SK-N-SH (cell line): ENCODE results near the gene RABGAP1L. TPM values are rescaled to one million over a fixed set of nuclear protein-coding genes. Genes with fewer than 3 reads are reported as not detected.

Experiments used
- CTCF ChIA-PET: fragments of 300-600, 350-600 bp; formaldehyde crosslinking; extraction: SDS; loops from one replicate; lab custom pipeline; 2021; lab: Yijun Ruan, JAX
- POLR2A ChIA-PET: fragments of 350-600 bp; sonication (Branson Sonifier 250); formaldehyde crosslinking; extraction: SDS; loops from one replicate; lab custom pipeline; 2020; ENCODE audit warnings: antibody characterized with exemption, inconsistent platforms; lab: Yijun Ruan, JAX
- DNase-seq: peaks from one replicate; pipeline ENCODE4 v3.0.0; 2012
- H2AFZ ChIP-seq: fragments of 200-600 bp; sonication (generic); 2 replicates; pipeline ENCODE4 v1.8.1; 2016; ENCODE audit warnings: antibody characterized with exemption, mild to moderate bottlenecking, low read depth
- H3F3A ChIP-seq: fragments of 200-600 bp; sonication (generic); replicated peaks from 2 replicates; pipeline ENCODE3; 2016; ENCODE audit warnings: antibody characterized with exemption, mild to moderate bottlenecking; ENCODE audit not compliant: insufficient read depth
- H3K27ac ChIP-seq, 2 experiments: fragments of 200-500 bp in 1 of 2; fragments of 200-600 bp in 1 of 2; sonication (Bioruptor generic) in 1 of 2; sonication (generic), shearing (Covaris generic) in 1 of 2; 2 replicates each; pipeline versions ENCODE4 v1.5.1 to v1.6.1; 2014 to 2016; ENCODE audit warnings: low read depth in 2 of 2, inconsistent platforms in 1 of 2, low read length in 1 of 2, mild to moderate bottlenecking in 1 of 2, mixed read lengths in 1 of 2
- H3K27me3 ChIP-seq: fragments of 200-600 bp; sonication (generic), shearing (Covaris generic); 2 replicates; pipeline ENCODE4 v1.6.1; 2016; ENCODE audit warnings: mixed run types; ENCODE audit not compliant: insufficient read depth
- H3K36me3 ChIP-seq, 2 experiments: fragments of 200-500 bp in 1 of 2; fragments of 200-600 bp in 1 of 2; sonication (Bioruptor generic) in 1 of 2; sonication (generic) in 1 of 2; replicated peaks in 1 of 2; 2 replicates each; pipeline versions ENCODE3 to v1.5.1; 2014 to 2016; ENCODE audit warnings: low read length in 1 of 2, mild to moderate bottlenecking in 1 of 2; ENCODE audit not compliant: insufficient read depth in 2 of 2, control insufficient read depth in 1 of 2
- H3K4me1 ChIP-seq, 2 experiments: fragments of 200-500 bp in 1 of 2; fragments of 200-600 bp in 1 of 2; sonication (Bioruptor generic) in 1 of 2; sonication (generic), shearing (Covaris generic) in 1 of 2; 2 replicates each; pipeline versions ENCODE4 v1.5.1 to v1.6.1; 2014 to 2016; ENCODE audit warnings: low read depth in 1 of 2, low read length in 1 of 2, mixed run types in 1 of 2; ENCODE audit not compliant: insufficient read depth in 2 of 2, control insufficient read depth in 1 of 2
- H3K4me2 ChIP-seq: fragments of 200-600 bp; sonication (generic), shearing (Covaris generic); 2 replicates; pipeline ENCODE4 v1.6.1; 2017; ENCODE audit warnings: mixed run types
- H3K4me3 ChIP-seq, 2 experiments: fragments of 200-500 bp in 1 of 2; fragments of 200-600 bp in 1 of 2; sonication (Bioruptor generic) in 1 of 2; sonication (generic), shearing (Covaris generic) in 1 of 2; 2 replicates each; pipeline versions ENCODE4 v1.5.1 to v1.8.1; 2014 to 2016; ENCODE audit warnings: low read depth in 2 of 2, inconsistent platforms in 1 of 2, low read length in 1 of 2, mild to moderate bottlenecking in 1 of 2, mixed read lengths in 1 of 2, moderate library complexity in 1 of 2
- H3K79me2 ChIP-seq: fragments of 200-600 bp; sonication (generic); 2 replicates; pipeline ENCODE4 v1.8.1; 2017; ENCODE audit warnings: mild to moderate bottlenecking; ENCODE audit not compliant: insufficient read depth
- H3K9ac ChIP-seq: fragments of 200-600 bp; sonication (generic); 2 replicates; pipeline ENCODE4 v1.6.1; 2017; ENCODE audit warnings: mixed run types
- H3K9me2 ChIP-seq: fragments of 200-600 bp; sonication (generic); 2 replicates; pipeline ENCODE4 v1.6.1; 2017; ENCODE audit warnings: mixed run types
- H3K9me3 ChIP-seq: fragments of 200-600 bp; sonication (generic); 2 replicates; pipeline ENCODE4 v1.6.1; 2017; ENCODE audit warnings: mixed run types, mild to moderate bottlenecking, moderate library complexity
- H4K20me1 ChIP-seq: fragments of 200-600 bp; sonication (generic); 2 replicates; pipeline ENCODE4 v1.6.1; 2017; ENCODE audit warnings: mild to moderate bottlenecking, mixed run types; ENCODE audit not compliant: insufficient read depth
- CHD2 ChIP-seq: fragments of 150-350 bp; IDR thresholded peaks from 2 replicates; pipeline ENCODE4 v1.6.1; 2018; ENCODE audit warnings: low read length; ENCODE audit not compliant: partially characterized antibody
- CTCF ChIP-seq: fragments of 200-600 bp; sonication (generic); IDR thresholded peaks from 2 replicates; pipeline ENCODE4 v1.6.1; 2017; ENCODE audit warnings: antibody characterized with exemption, mild to moderate bottlenecking, moderate library complexity
- ELF1 ChIP-seq: IDR thresholded peaks from 2 replicates; pipeline ENCODE4 v1.4.0; 2012
- EP300 ChIP-seq, 2 experiments: IDR thresholded peaks; 2 replicates each; pipeline versions ENCODE4 v1.4.0 to v1.6.1; 2012; ENCODE audit warnings: borderline replicate concordance in 1 of 2, low read depth in 1 of 2, low read length in 1 of 2
- GABPA ChIP-seq: IDR thresholded peaks from 2 replicates; pipeline ENCODE4 v1.4.0; 2012; ENCODE audit warnings: low read depth, mild to moderate bottlenecking
- IRF3 ChIP-seq: fragments of 150-350 bp; IDR thresholded peaks from 2 replicates; pipeline ENCODE4 v1.6.1; 2016; ENCODE audit warnings: mild to moderate bottlenecking, low read depth, low read length
- MAX ChIP-seq: IDR thresholded peaks from 2 replicates; pipeline ENCODE4 v1.4.0; 2012; ENCODE audit warnings: low read depth
- MEF2A ChIP-seq: IDR thresholded peaks from 2 replicates; pipeline ENCODE4 v1.4.0; 2012; ENCODE audit warnings: low read depth, borderline replicate concordance
- PBX3 ChIP-seq: IDR thresholded peaks from 2 replicates; pipeline ENCODE4; 2012
- REST ChIP-seq: IDR thresholded peaks from 2 replicates; pipeline ENCODE4 v1.6.1; 2012; ENCODE audit warnings: mild to moderate bottlenecking, low read depth, low read length, moderate library complexity
- RFX5 ChIP-seq: IDR thresholded peaks from 2 replicates; pipeline ENCODE4 v1.6.1; 2012; ENCODE audit warnings: mild to moderate bottlenecking, improper control_type of control experiment, low read length
- SMC3 ChIP-seq: IDR thresholded peaks from 2 replicates; pipeline ENCODE4 v1.6.1; 2012; ENCODE audit warnings: low read depth, low read length, improper control_type of control experiment
- YY1 ChIP-seq: IDR thresholded peaks from 2 replicates; pipeline ENCODE4 v1.4.0; 2012; ENCODE audit warnings: low read depth, mild to moderate bottlenecking
- ZBTB33 ChIP-seq: IDR thresholded peaks from 2 replicates; pipeline ENCODE4 v1.4.0; 2012; ENCODE audit warnings: low read depth, borderline replicate concordance
- WGBS: methylation state at CpG from one replicate; pipeline ENCODE4 v1.1.6; 2017; ENCODE audit warnings: low lambda C conversion rate; 5-methylcytosine and 5-hydroxymethylcytosine counted together
- polyA plus RNA-seq, 3 experiments: library from polyadenylated mRNA; depleted of rRNA; stranded (reverse); fragments of >200 nt; gene quantifications; 2 replicates each; pipeline ENCODE4 v1.2.3, GENCODE V29; 2012

The RABGAP1L gene
- polyA plus RNA-seq, 1 of the 3 experiments (the other 2 are of a cell fraction): 7.2 TPM

- TF ChIP-seq REST (no peak), MAX (no peak), PBX3 (no peak), GABPA (no peak), RFX5 (no peak), ZBTB33 (no peak), CTCF (no peak), EP300 (IDR thresholded peaks at IDR 0.05; ENCODE audit: borderline replicate concordance in 1 of 2, low read depth in 1 of 2, low read length in 1 of 2) (no peak), CHD2 (no peak)
- TF ChIP-seq, all 33 proteins: peak for 0
These were observed 254.9 kb downstream of the RABGAP1L start (continued) for GRCh38 chr1:174414203-174414602.

GRCh38 chr1:174415506-174415905 lies 256.2 kb downstream of the RABGAP1L start:
- DNase-seq: no peak
- H2AFZ ChIP-seq: no peak overlapping the region
- WGBS: 90% methylated on average over 2 of the region's 2 CpGs
- no peaks in the 10 kb centered on the region for H3K9me2 ChIP-seq
- no peaks in the 10 kb centered on the region for H3K36me3 ChIP-seq
- H4K20me1 ChIP-seq: no peaks in the 10 kb centered on the region
- H3K27me3 ChIP-seq: no peaks in the 10 kb centered on the region
- no peak overlapping the region for H3K4me2 ChIP-seq
- no peaks in the 10 kb centered on the region for H3K79me2 ChIP-seq
- no peak overlapping the region for H3K4me3 ChIP-seq
- POLR2A ChIA-PET: no interaction called here
- no peaks in the 10 kb centered on the region for H3K4me1 ChIP-seq
- no peaks in the 10 kb centered on the region for H3K9me3 ChIP-seq
- no peak overlapping the region for H3K9ac ChIP-seq
- no peaks in the 10 kb centered on the region for H3F3A ChIP-seq
- TF ChIP-seq ELF1 (no peak), CHD2 (no peak), SMC3 (no peak), MEF2A (no peak), IRF3 (no peak), CTCF (no peak), GABPA (no peak), YY1 (no peak)
- TF ChIP-seq, all 33 proteins: peak for 0
- CTCF ChIA-PET: interaction anchor here (1.1 kb wide), 1 partner anchor 311 kb away, joined by 3 read pairs; no protein-coding TSS in a partner anchor
- H3K27ac ChIP-seq: no peak overlapping the region
